GM12878 (cell line): ENCODE results near the gene RIPOR3. TPM values are rescaled to one million over a fixed set of nuclear protein-coding genes. Genes with fewer than 3 reads are reported as not detected.

ENCODE experiments used
- ATAC-seq: fragments of 200-7000 bp; cut with Tn5 transposase; 3 replicates; pipeline ENCODE4 v1.9.1; 2020; ENCODE audit warnings: mild to moderate bottlenecking, moderate library complexity
- BruUV-seq: library from RNA; stranded (reverse); fragments of 400-500 nt; replicated peaks from 2 replicates; lab custom pipeline; 2021; lab: Mats Ljungman, UMichigan
- CTCF ChIA-PET: fragments of 300-600 bp; sonication (Branson Sonifier 250); formaldehyde crosslinking; extraction: SDS; loops from one replicate; lab custom pipeline; 2021; ENCODE audit warnings: inconsistent platforms; lab: Yijun Ruan, JAX
- POLR2A ChIA-PET: fragments of 350-600 bp; formaldehyde crosslinking; extraction: SDS; loops from one replicate; lab custom pipeline; 2021; ENCODE audit warnings: inconsistent platforms; lab: Charles Lee
- RAD21 ChIA-PET: fragments of 300-600 bp; sonication (Branson Sonifier 250); formaldehyde crosslinking; loops from one replicate; lab custom pipeline; 2023; ENCODE audit warnings: antibody characterized with exemption; ENCODE audit not compliant: unreplicated experiment; lab: Charles Lee
- SMC1A ChIA-PET: fragments of 300-600 bp; sonication (Branson Sonifier 250); formaldehyde crosslinking; loops from one replicate; lab custom pipeline; 2023; ENCODE audit not compliant: unreplicated experiment, uncharacterized antibody; lab: Charles Lee
- DNase-seq: peaks from one replicate; pipeline ENCODE4 v3.0.0-alpha.2; 2011; ENCODE audit warnings: low read depth, low spot score
- FAIRE-seq: peaks from 3 replicates; lab custom pipeline; 2011; peaks lifted over from hg19 to GRCh38; lab: Jason Lieb, UNC
- H2AFZ ChIP-seq: 2 replicates; pipeline ENCODE4 v1.6.0; 2011; ENCODE audit warnings: low read depth, low read length, control low read depth; ENCODE audit not compliant: control insufficient read depth
- H3K27ac ChIP-seq: 2 replicates; pipeline ENCODE4 v1.5.1; 2011; ENCODE audit warnings: control low read depth; ENCODE audit not compliant: control insufficient read depth, insufficient read depth
- H3K27me3 ChIP-seq, 2 experiments: replicated peaks in 1 of 2; 2 replicates each; pipeline versions ENCODE4 v1.6.0 to v1.6.1; 2011; ENCODE audit warnings: low read length in 1 of 2; ENCODE audit not compliant: control insufficient read depth in 2 of 2, insufficient read depth in 2 of 2
- H3K36me3 ChIP-seq, 2 experiments: 2 replicates each; pipeline ENCODE4 v1.5.1; 2011; ENCODE audit warnings: low read length in 1 of 2; ENCODE audit not compliant: control insufficient read depth in 2 of 2, insufficient read depth in 2 of 2
- H3K4me1 ChIP-seq: 2 replicates; pipeline ENCODE4 v1.6.1; 2011; ENCODE audit warnings: mild to moderate bottlenecking, low read length, moderate library complexity, mixed read lengths; ENCODE audit not compliant: control insufficient read depth, insufficient read depth
- H3K4me2 ChIP-seq: 2 replicates; pipeline ENCODE4 v1.6.0; 2011; ENCODE audit warnings: control low read depth; ENCODE audit not compliant: control insufficient read depth, insufficient read depth
- H3K4me3 ChIP-seq: fragments of 200-600 bp; sonication (generic); 2 replicates; pipeline ENCODE4 v1.5.1; 2016
- H3K79me2 ChIP-seq: 2 replicates; pipeline ENCODE4 v1.6.0; 2011; ENCODE audit warnings: low read length; ENCODE audit not compliant: control insufficient read depth, insufficient read depth
- H3K9ac ChIP-seq: 2 replicates; pipeline ENCODE4 v1.8.0; 2011; ENCODE audit warnings: low read length, control low read depth, mixed read lengths; ENCODE audit not compliant: control insufficient read depth, insufficient read depth
- H3K9me3 ChIP-seq: replicated peaks from 3 replicates; pipeline ENCODE4 v1.5.1; 2011; ENCODE audit warnings: mild to moderate bottlenecking, low read length; ENCODE audit not compliant: control insufficient read depth, insufficient read depth
- H4K20me1 ChIP-seq: 2 replicates; pipeline ENCODE4 v1.6.0; 2011; ENCODE audit not compliant: control insufficient read depth, insufficient read depth
- BMI1 ChIP-seq: fragments of 450-650 bp; IDR thresholded peaks from 2 replicates; pipeline ENCODE4 v1.6.1; 2016; ENCODE audit warnings: mild to moderate bottlenecking, moderate library complexity, borderline replicate concordance
- CBX3 ChIP-seq: fragments of 200-600 bp; sonication (generic); IDR thresholded peaks from 2 replicates; pipeline ENCODE4 v1.6.1; 2016; ENCODE audit warnings: low read depth, borderline replicate concordance
- CBX5 ChIP-seq: sonication (generic); IDR thresholded peaks from 2 replicates; pipeline ENCODE4 v1.6.1; 2016; ENCODE audit warnings: low read depth, moderate library complexity, mild to moderate bottlenecking, inconsistent platforms
- CEBPB ChIP-seq, 2 experiments: fragments of 150-350 bp in 1 of 2; IDR thresholded peaks; 2 replicates each; pipeline ENCODE4 v1.6.1; 2012 to 2014; ENCODE audit warnings: low read depth in 2 of 2, low read length in 2 of 2, borderline replicate concordance in 1 of 2, inconsistent platforms in 1 of 2
- CHD2 ChIP-seq: IDR thresholded peaks from 2 replicates; pipeline ENCODE4 v1.6.1; 2011; ENCODE audit warnings: low read depth, low read length, improper control_type of control experiment, borderline replicate concordance
- CREM ChIP-seq: IDR thresholded peaks from 2 replicates; pipeline ENCODE4 v1.6.1; 2014; ENCODE audit warnings: antibody characterized with exemption, low read depth
- HDAC6 ChIP-seq: fragments of 200-600 bp; sonication (generic); IDR thresholded peaks from one replicate; pipeline ENCODE4 v1.8.0; 2017; ENCODE audit warnings: antibody characterized with exemption; ENCODE audit not compliant: unreplicated experiment
- HDGF ChIP-seq: fragments of 450-650 bp; IDR thresholded peaks from 2 replicates; pipeline ENCODE4 v1.6.1; 2016; ENCODE audit warnings: antibody characterized with exemption
- LARP7 ChIP-seq: fragments of 450-650 bp; IDR thresholded peaks from 2 replicates; pipeline ENCODE4 v1.6.1; 2017; ENCODE audit warnings: mild to moderate bottlenecking
- MLLT1 ChIP-seq: fragments of 450-650 bp; IDR thresholded peaks from 2 replicates; pipeline ENCODE4 v1.6.1; 2016; ENCODE audit warnings: mild to moderate bottlenecking
- NRF1 ChIP-seq: conservative IDR thresholded peaks from 2 replicates; pipeline ENCODE4 v1.6.1; 2011; ENCODE audit warnings: mild to moderate bottlenecking, low read depth, low read length, improper control_type of control experiment
- TBL1XR1 ChIP-seq: IDR thresholded peaks from 2 replicates; pipeline ENCODE4 v1.6.1; 2012; ENCODE audit warnings: low read depth, low read length, improper control_type of control experiment
- ZNF592 ChIP-seq: fragments of 450-650 bp; IDR thresholded peaks from 2 replicates; pipeline ENCODE4 v1.6.1; 2017; ENCODE audit warnings: mild to moderate bottlenecking, moderate library complexity
- WGBS: methylation state at CpG from one replicate; pipeline ENCODE4 v1.1.6; 2016; ENCODE audit warnings: low lambda C conversion rate; ENCODE audit not compliant: insufficient replicate concordance, insufficient coverage; ENCODE audit errors: missing lambda C conversion rate; 5-methylcytosine and 5-hydroxymethylcytosine counted together
- in situ Hi-C: fragments of 300-500 bp; cut with MboI; formaldehyde crosslinking; loops from 9 replicates; pipeline ENCODE4 v1.14.3; 2018; ENCODE audit warnings: mixed read lengths
- intact Hi-C: fragments of 100-400 bp; cut with micrococcal nuclease; formaldehyde crosslinking; loops from one replicate; pipeline ENCODE4 v1.14.2; 2022; ENCODE audit not compliant: unreplicated experiment
- polyA plus RNA-seq, 11 experiments: library from polyadenylated mRNA; depleted of rRNA in 4 of 11; unstranded in 6 of 11; stranded (reverse) in 5 of 11; fragments of >200 nt; fragmentation: Nextera tagmentation in 4 of 11; fragmentation: Illumina TruSeq in 1 of 11; extraction: Ambion mirVana in 4 of 11; extraction: Trizol in 1 of 11; gene quantifications; 1 replicate in 1 of 11; 2 replicates in 10 of 11; pipeline versions ENCODE4 v1.2.1 to v1.2.3, GENCODE V29; 2011 to 2016; ENCODE audit warnings: inconsistent platforms in 2 of 11, missing spikeins in 2 of 11, low read depth in 1 of 11
- total RNA-seq, 4 experiments: library from RNA; depleted of rRNA in 3 of 4; stranded (reverse); fragments of >200 nt in 3 of 4; fragmentation: Illumina TruSeq in 1 of 4; extraction: Trizol in 1 of 4; gene quantifications; 2 replicates each; pipeline versions ENCODE4 v1.2.1 to v1.2.3, GENCODE V29; 2013 to 2021

Gene RIPOR3
- total and polyA plus RNA-seq, 10 of the 15 experiments (the other 5 are each of a cell fraction or from before 2014, with no cell fraction given) = 0.04 to 0.55 (median 0.12) TPM; not detected in 6

DNA sequence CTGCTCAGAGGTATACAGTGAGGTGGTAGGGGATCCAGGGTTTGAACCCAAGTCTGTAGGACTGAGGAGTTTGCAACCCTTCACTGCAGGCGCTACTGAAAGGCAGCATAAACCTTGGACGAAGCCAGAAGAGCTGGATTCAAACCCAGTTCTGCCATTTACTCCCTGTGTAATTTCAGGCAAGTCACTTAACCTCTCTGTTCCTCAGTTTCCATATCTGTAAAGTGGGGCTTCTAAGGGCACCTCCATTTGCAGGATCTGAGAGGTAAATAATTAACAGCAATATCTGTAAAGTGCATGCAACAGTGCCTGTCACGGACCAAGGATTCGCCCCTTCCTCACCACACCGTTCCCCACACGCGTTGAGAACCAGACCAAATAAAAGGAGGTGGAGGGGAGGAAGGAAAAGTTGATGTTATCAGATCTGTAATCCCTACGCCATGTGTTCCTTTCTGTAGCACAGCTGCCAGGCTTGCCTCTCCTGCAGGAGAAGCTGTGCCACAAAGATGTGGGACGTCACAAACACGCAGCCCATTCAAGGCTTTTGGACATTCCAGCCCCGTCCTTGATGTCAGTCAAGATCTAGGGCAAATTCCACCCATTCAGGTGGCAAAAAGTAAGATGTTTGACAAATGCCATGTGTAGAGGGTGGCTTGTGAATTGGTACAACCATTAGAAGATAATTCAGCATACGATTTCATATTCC is 9.8 kb downstream of the RIPOR3 start:
- POLR2A ChIA-PET = no interaction called here
- in situ Hi-C loops (no loop called here), intact Hi-C loops (no loop called here)
- no peak overlapping the region for H2AFZ ChIP-seq
- no peak for DNase-seq
- no peak overlapping the region for H3K9ac ChIP-seq
- no peaks in the 10 kb centered on the region for H3K4me1 ChIP-seq
- no peaks in the 10 kb centered on the region for H3K27me3 ChIP-seq
- RAD21 ChIA-PET = no interaction called here
- H4K20me1 ChIP-seq = no peaks in the 10 kb centered on the region
- BruUV-seq = no TSS peak
- TF ChIP-seq ZNF592 (no peak), CEBPB (IDR thresholded peaks at IDR 0.05; ENCODE audit: borderline replicate concordance in 1 of 2, low read depth in 2 of 2, low read length in 2 of 2) (no peak), BMI1 (no peak), LARP7 (no peak), TBL1XR1 (no peak), CBX5 (no peak), CBX3 (no peak), HDGF (no peak), NRF1 (no peak), HDAC6 (no peak), CHD2 (no peak), CREM (no peak), MLLT1 (no peak)
- no peak for FAIRE-seq
- H3K79me2 ChIP-seq = no peaks in the 10 kb centered on the region
- H3K36me3 ChIP-seq = no peaks in the 10 kb centered on the region
- no peak for ATAC-seq
- no peaks in the 10 kb centered on the region for H3K9me3 ChIP-seq
- no peak overlapping the region for H3K4me2 ChIP-seq
- 24% methylated on average over 12 of the region's 12 CpGs for WGBS
- CTCF ChIA-PET = no interaction called here
- H3K27ac ChIP-seq = no peak overlapping the region
- SMC1A ChIA-PET = interaction anchor here (0.6 kb wide), 1 partner anchor 15 kb away, joined by 4 read pairs; no protein-coding TSS in a partner anchor
- H3K4me3 ChIP-seq = no peak overlapping the region
